HUES6 (cell line): Measurements from ENCODE around the gene RBBP4.
"Not testable (repeated sequence)": the region's sequence is repeated elsewhere in the genome, so short reads cannot be mapped to it uniquely, and the experiment has no call there.

Experiments used
- H3K27ac ChIP-seq: 2 replicates; pipeline ENCODE4 v1.7.0; 2013; ENCODE audit warnings: low read depth, mild to moderate bottlenecking, low read length, inconsistent platforms
- H3K27me3 ChIP-seq: 2 replicates; pipeline ENCODE4 v1.6.1; 2013; ENCODE audit warnings: low read length; ENCODE audit not compliant: control insufficient read depth, insufficient read depth
- H3K36me3 ChIP-seq: 2 replicates; pipeline ENCODE4 v1.6.1; 2013; ENCODE audit warnings: low read length; ENCODE audit not compliant: control insufficient read depth, insufficient read depth
- H3K4me1 ChIP-seq: 2 replicates; pipeline ENCODE4 v1.6.1; 2013; ENCODE audit warnings: low read length; ENCODE audit not compliant: control insufficient read depth, insufficient read depth
- H3K4me3 ChIP-seq: 2 replicates; pipeline ENCODE4 v1.5.1; 2013; ENCODE audit warnings: low read depth, low read length
- H3K9ac ChIP-seq: one replicate; pipeline ENCODE4 v1.6.1; 2013; ENCODE audit warnings: mild to moderate bottlenecking, low read length
- H3K9me3 ChIP-seq: 2 replicates; pipeline ENCODE4 v1.6.1; 2013; ENCODE audit warnings: low read depth, low read length; ENCODE audit not compliant: control insufficient read depth, insufficient read depth

The RBBP4 gene

DNA sequence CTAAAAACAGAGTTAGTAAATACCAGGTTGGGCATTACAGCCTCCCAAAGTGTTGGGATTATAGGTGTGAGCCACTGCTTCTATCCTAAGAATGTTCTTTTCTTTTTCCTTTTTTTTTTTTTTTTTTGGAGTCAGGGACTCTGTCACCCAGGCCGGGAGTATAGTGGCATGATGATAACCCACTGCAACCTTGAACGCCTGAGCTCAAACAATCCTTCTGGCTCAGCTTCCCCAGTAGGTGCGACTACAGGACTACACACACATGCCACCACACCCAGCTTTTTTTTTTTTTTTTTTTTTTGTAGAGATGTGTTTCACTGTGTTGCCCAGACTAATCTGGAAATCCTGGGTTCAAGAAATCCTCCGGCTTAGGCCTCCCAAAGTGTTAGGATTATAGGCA, 6.6 kb upstream of the RBBP4 start:
- Histone ChIP-seq H3K4me3 (no peak overlapping the region), H3K36me3 (peaks cover 11% of the 10 kb centered on the region; the same call in 1 of the 2 replicates), H3K27ac (no peak overlapping the region; the same call in 1 of the 2 replicates), H3K9ac (no peak overlapping the region), H3K4me1 (peaks cover 14% of the 10 kb centered on the region), H3K9me3 (peaks cover 4% of the 10 kb centered on the region; the same call in 1 of the 2 replicates), H3K27me3 (no peaks in the 10 kb centered on the region)

DNA sequence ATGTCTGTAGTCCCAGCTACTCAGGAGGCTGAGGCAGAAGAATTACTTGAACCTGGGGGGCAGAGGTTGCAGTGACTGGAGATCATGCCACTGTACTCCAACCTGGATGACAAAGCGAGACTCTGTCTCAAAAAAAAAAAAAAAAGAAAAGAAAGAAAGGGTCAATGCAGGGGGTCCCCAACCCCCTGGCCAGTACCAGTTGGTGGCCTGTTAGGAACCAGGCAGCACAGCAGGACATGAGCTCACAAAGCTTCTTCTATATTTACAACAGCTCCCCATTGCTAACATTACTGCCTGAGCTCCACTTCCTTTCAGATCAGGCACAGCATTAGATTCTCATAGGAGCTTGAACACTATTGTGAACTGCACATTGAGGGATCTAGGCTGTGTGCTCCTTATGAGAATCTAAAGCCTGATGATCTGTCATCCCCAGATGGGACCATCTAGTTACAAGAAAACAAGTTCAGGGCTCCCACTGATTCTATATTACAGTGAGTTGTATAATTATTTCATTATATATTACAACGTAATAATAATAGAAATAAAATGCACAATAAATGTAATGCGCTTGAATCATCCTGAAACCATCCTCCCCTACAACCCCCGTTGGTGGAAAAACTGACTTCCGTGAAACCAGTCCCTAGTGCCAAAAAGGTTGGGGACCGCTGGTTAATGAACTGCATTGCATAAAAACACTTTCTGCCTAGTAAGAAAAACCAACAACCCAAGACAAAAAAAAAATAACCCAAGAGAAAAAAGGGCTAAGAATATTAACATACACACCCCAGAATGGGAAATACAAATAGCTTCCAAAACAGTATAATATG, 3.5 kb upstream of the RBBP4 start:
- H3K4me1 ChIP-seq, result peaks cover 17% of the 10 kb centered on the region
- H3K4me3 ChIP-seq, result no peak overlapping the region
- no peak overlapping the region for H3K9ac ChIP-seq
- H3K27me3 ChIP-seq, result no peaks in the 10 kb centered on the region
- H3K36me3 ChIP-seq, result peaks cover 17% of the 10 kb centered on the region
- no peak overlapping the region for H3K27ac ChIP-seq
- peaks cover 4% of the 10 kb centered on the region; the same call in 1 of the 2 replicates for H3K9me3 ChIP-seq

DNA sequence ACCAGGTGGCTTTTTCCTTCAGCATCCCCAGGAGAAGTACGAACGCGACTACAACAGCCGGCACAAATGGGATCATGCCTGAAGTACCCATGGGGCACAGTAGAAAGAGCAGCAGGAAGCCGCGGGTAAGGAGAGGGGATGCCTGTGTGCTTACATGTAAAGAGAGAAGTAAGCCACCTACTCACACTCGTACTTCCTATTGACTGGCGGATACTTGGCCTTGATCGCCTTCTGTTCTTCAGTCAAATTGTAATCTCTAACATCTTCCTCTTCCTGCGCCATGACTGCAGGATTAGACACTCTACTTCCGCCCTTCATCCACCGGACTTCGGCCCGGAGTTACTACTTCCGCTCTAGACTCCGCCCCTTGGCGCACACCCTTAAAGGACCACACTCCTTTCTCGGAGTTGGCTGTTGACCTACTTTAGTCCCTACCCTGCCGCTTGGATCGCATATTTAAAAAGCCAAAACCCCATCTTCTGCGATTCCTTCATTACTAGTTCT, 708 bp upstream of the RBBP4 start, which contains the start of gene ZBTB8OS:
Gene ZBTB8OS, minus strand, starts transcription at position 303 of the 504 bp plus-strand sequence. Its CDS starts 21 bp downstream, at position 282.
- H3K4me3 ChIP-seq, result peak within 1 kb of the TSS; percentile 93
- H3K9ac ChIP-seq, result peak within 1 kb of the TSS; percentile 100
- H3K4me1 ChIP-seq, result peaks cover 17% of the 10 kb centered on the region
- H3K9me3 ChIP-seq, result peaks cover 4% of the 10 kb centered on the region; the same call in 1 of the 2 replicates
- H3K27me3 ChIP-seq, result no peaks in the 10 kb centered on the region
- peak within 1 kb of the TSS; percentile 98 for H3K27ac ChIP-seq
- H3K36me3 ChIP-seq, result peaks cover 43% of the 10 kb centered on the region

DNA sequence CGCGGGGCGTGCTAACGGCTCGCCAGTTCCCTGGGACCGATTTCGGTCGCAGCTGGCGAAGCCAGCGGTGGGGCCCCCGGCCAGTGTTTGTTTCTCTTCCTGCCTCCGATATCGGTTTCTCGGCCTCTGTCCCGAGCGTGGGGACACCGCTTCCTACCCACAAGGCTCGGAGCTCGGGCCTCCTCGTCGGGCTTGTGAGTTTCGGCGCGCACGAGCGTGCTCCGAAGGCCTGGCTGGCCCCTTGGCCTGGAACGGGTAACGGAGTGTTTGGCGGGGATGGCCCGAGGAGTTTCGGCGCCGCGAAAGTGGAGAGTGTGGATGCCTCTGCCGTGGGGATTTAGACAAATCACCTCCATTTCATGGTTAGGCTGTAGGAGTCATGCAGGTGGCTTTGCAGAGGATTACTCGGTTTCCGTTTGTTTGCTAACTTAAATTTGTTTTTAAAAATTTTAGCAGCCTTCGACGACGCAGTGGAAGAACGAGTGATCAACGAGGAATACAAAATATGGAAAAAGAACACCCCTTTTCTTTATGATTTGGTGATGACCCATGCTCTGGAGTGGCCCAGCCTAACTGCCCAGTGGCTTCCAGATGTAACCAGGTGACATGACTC, 559 bp downstream of the RBBP4 start:
- Histone ChIP-seq H3K9me3 (peaks cover 4% of the 10 kb centered on the region; the same call in 1 of the 2 replicates), H3K4me3 (peak overlapping the region; percentile 93), H3K4me1 (peaks cover 15% of the 10 kb centered on the region), H3K27ac (peak overlapping the region; percentile 97), H3K27me3 (no peaks in the 10 kb centered on the region), H3K9ac (peak overlapping the region; percentile 100), H3K36me3 (peaks cover 55% of the 10 kb centered on the region)

DNA sequence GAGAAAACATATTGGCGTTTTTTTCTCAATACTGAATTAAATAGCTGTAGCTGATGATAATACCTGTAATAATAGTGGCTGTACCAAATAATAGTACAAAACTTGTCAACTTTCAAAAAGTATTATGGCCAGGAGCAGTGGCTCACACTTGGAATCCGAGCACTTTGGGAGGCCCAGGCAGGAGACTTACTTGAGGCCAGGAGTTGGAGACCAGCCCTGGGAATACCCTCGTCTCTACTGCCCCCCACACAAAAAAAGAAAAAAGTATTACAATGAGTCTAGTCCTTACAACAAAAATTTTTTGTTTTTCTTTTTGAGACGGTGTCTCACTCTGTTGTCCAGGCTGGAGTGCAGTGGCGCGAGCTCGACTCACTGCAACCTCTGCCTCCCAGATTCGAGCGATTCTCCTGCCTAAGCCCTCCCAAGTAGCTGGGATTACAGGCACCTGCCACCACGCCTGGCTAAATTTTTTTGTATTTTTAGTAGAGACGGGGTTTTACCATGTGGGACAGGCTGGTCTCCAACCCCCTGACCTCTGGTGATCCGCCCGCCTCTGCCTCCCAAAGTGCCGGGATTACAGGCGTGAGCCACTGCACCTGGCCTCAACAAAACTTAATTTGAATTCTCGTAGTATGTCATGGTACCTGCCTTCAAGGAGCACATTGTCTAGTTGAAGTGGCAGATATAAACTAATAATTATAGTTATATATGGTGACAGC, 1.4 kb downstream of the RBBP4 start:
- Histone ChIP-seq H3K27me3 (no peaks in the 10 kb centered on the region), H3K9ac (peak overlapping the region; percentile 100), H3K36me3 (peaks cover 62% of the 10 kb centered on the region), H3K4me1 (peaks cover 15% of the 10 kb centered on the region), H3K27ac (peak overlapping the region; percentile 97; the same call in 1 of the 2 replicates), H3K9me3 (peaks cover 2% of the 10 kb centered on the region; the same call in 1 of the 2 replicates), H3K4me3 (peak overlapping the region; percentile 93)

DNA sequence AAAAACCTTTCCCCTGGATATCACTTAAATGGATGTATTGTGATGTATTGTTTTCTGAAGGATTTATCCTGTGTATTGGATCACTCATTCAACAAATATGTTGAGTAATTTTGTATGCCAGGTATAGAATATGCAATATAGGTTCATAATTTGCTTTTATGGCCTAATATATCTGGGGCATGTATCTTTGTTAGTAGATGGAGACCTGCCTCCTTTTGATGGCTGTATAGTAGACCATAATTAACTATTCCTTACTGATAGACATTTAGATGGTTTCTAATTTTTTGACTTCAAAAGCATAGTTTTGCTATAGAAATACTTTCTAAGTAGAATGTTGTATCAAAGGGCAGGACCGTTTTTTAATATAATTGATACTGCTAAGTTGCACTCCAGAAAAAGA, 8.6 kb downstream of the RBBP4 start:
- no peaks in the 10 kb centered on the region for H3K27me3 ChIP-seq
- H3K4me3 ChIP-seq, result no peak overlapping the region
- H3K4me1 ChIP-seq, result no peaks in the 10 kb centered on the region
- H3K27ac ChIP-seq, result no peak overlapping the region
- no peaks in the 10 kb centered on the region for H3K9me3 ChIP-seq
- no peak overlapping the region for H3K9ac ChIP-seq
- H3K36me3 ChIP-seq, result peaks cover 95% of the 10 kb centered on the region

DNA sequence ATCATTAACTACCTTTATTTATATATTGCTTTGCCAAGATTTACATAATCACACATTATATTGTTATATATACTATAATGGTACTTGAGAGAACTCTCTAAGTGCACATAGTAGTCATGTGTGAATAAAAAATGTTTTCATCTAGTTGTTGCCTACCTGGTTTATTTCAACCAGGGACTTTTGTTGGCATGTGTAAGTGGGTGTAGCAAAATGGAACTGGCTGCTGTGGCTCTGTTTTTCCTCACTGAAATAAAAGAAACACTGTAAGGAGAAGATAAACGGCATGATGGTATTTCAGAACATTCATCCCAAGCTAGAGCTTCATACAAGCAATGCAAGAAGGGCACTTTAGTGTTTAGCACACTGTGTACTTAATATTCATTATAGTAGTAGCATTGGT, 14.9 kb downstream of the RBBP4 start:
- no peak overlapping the region for H3K4me3 ChIP-seq
- H3K27me3 ChIP-seq, result no peaks in the 10 kb centered on the region
- no peak overlapping the region for H3K9ac ChIP-seq
- no peaks in the 10 kb centered on the region for H3K9me3 ChIP-seq
- no peaks in the 10 kb centered on the region for H3K4me1 ChIP-seq
- no peak overlapping the region for H3K27ac ChIP-seq
- peaks cover 96% of the 10 kb centered on the region for H3K36me3 ChIP-seq

DNA sequence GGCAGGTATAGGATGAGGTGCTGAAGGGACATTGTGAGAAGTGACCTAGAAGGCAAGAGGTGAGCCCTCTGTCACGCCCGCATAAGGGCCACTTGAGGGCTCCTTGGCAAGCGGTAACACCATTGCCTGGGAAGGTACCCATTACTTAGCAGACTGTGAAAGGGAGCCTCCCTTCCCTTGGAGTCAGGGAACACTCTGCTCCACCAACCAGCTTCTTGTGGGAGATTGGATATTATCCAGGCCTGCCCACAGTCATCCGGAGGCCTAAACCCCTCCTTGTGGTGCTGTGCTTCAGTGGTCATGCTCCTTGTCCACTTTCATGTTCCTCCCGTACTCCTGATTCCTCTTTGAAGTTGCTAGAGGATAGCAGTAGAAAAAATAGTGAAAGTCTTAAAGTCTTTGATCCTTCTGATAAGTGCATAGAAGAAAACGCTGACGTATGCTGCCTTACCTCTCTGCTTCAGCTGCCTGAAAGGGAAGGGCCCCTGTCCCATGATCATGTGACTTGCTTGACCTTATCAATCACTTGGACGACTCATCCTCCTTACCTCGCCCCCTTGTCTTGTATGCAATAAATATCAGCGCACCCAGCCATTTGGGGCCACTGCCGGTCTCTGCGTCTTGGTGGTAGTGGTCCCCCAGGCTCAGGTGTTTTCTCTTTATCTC, 16.0 kb downstream of the RBBP4 start:
- Histone ChIP-seq H3K9ac (no peak overlapping the region), H3K4me3 (no peak overlapping the region), H3K4me1 (no peaks in the 10 kb centered on the region), H3K9me3 (no peaks in the 10 kb centered on the region), H3K36me3 (peaks cover 96% of the 10 kb centered on the region), H3K27ac (no peak overlapping the region), H3K27me3 (no peaks in the 10 kb centered on the region)

DNA sequence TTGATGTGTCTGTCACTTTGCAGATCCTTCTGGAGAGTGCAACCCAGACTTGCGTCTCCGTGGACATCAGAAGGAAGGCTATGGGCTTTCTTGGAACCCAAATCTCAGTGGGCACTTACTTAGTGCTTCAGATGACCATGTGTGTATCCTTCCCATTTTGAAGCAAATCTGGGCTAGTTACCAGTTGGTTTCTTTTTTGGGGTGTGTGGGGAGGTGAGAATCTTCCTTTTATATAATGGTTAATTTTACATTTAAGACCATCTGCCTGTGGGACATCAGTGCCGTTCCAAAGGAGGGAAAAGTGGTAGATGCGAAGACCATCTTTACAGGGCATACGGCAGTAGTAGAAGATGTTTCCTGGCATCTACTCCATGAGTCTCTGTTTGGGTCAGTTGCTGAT, 17.7 kb downstream of the RBBP4 start:
- not testable (repeated sequence) for H3K27me3 ChIP-seq, H3K9ac ChIP-seq, H3K27ac ChIP-seq, H3K9me3 ChIP-seq, H3K4me3 ChIP-seq, H3K4me1 ChIP-seq
- H3K36me3 ChIP-seq, result peaks cover 96% of the 10 kb centered on the region

DNA sequence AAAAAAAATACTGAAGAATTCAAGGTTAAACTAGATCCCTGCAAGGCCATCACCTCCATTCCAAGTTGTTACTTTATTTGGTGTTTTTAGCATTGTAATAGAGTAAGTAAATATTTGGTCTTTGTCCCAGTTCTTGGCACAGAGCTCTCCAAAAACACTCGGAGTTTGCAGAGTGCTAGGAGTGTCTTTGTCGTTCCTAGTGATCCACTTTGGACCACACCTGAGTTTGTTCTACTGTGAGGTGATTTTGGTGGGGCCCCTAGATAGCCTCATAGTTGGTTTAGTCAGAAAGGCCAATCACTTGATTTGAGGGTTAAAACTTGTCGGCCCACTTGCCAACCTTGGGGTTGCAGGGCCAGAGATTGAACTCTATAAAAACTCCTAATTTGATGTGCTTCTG, 25.9 kb downstream of the RBBP4 start:
- H3K36me3 ChIP-seq, result peaks cover 94% of the 10 kb centered on the region

More for the DNA sequence above, 25.9 kb downstream of the RBBP4 start:
- no peaks in the 10 kb centered on the region for H3K4me1 ChIP-seq
- no peak overlapping the region for H3K4me3 ChIP-seq
- H3K9ac ChIP-seq, result no peak overlapping the region
- no peaks in the 10 kb centered on the region for H3K27me3 ChIP-seq
- no peak overlapping the region for H3K27ac ChIP-seq
- H3K9me3 ChIP-seq, result no peaks in the 10 kb centered on the region
